Esophagus muscularis mucosa (tissue), 4 donors: ENCODE measurements around the gene CYP1A2. TPM values are rescaled to one million over a fixed set of nuclear protein-coding genes. Genes with fewer than 3 reads are reported as not detected.

Source experiments
- DNase-seq: peaks from one replicate; pipeline ENCODE4 v3.0.0-alpha.2; 2017; ENCODE audit errors: extremely low spot score
- H3K27ac ChIP-seq, 4 donors: fragments of 200-600 bp; sonication (generic); replicated peaks in 1 of 4; 1 replicate in 3 of 4; 2 replicates in 1 of 4; pipeline ENCODE4 v1.5.1; 2016 to 2019; ENCODE audit warnings: mild to moderate bottlenecking in 1 of 4
- H3K27me3 ChIP-seq, 4 donors: fragments of 200-600 bp; sonication (generic); one replicate each; pipeline versions ENCODE4 v1.5.1 to v1.6.0; 2016 to 2019
- H3K36me3 ChIP-seq, 4 donors: fragments of 200-600 bp; sonication (generic); one replicate each; pipeline ENCODE4 v1.5.1; 2016 to 2019
- H3K4me1 ChIP-seq, 4 donors: fragments of 200-600 bp; sonication (generic); one replicate each; pipeline ENCODE4 v1.5.1; 2016 to 2019
- H3K4me3 ChIP-seq, 4 donors: fragments of 200-600 bp; sonication (generic); 1 replicate in 2 of 4; 2 replicates in 2 of 4; pipeline ENCODE4 v1.5.1; 2016 to 2019; ENCODE audit warnings: mild to moderate bottlenecking in 4 of 4, moderate library complexity in 1 of 4
- H3K9me3 ChIP-seq, 4 donors: fragments of 200-600 bp; sonication (generic); 1 replicate in 3 of 4; 2 replicates in 1 of 4; pipeline ENCODE4 v1.5.1; 2016 to 2019
- CTCF ChIP-seq, 3 experiments: fragments of 200-600 bp in 2 of 3; fragments of 450-650 bp in 1 of 3; sonication (generic) in 2 of 3; IDR thresholded peaks; one replicate each; pipeline ENCODE4 v1.5.1; 2017 to 2019; ENCODE audit warnings: antibody characterized with exemption in 3 of 3, mild to moderate bottlenecking in 2 of 3, moderate library complexity in 1 of 3
- EP300 ChIP-seq: sonication (generic); formaldehyde crosslinking; IDR thresholded peaks from one replicate; pipeline ENCODE4 v1.6.1; 2017; ENCODE audit warnings: antibody characterized with exemption
- POLR2A ChIP-seq: fragments of 450-650 bp; IDR thresholded peaks from one replicate; pipeline ENCODE4 v1.6.1; 2017; ENCODE audit warnings: antibody characterized with exemption, moderate library complexity, mild to moderate bottlenecking, low read depth
- POLR2AphosphoS5 ChIP-seq, 2 donors: sonication (generic); formaldehyde crosslinking; IDR thresholded peaks; one replicate each; pipeline ENCODE4 v1.6.1; 2017; ENCODE audit warnings: antibody characterized with exemption in 2 of 2
- WGBS: methylation state at CpG from one replicate; pipeline ENCODE4 v1.1.5; 2018; 5-methylcytosine and 5-hydroxymethylcytosine counted together
- intact Hi-C: fragments of 100-400 bp; cut with DNase I; formaldehyde crosslinking; loops from one replicate; pipeline ENCODE4 v1.15.1; 2023
- total RNA-seq, 4 donors: library from RNA; depleted of rRNA; stranded (reverse); fragments of >200 nt; gene quantifications; one replicate each; pipeline versions ENCODE4 v1.1.0 to v1.2.1, GENCODE V29; 2016

CYP1A2 gene
- total RNA-seq, 4 donors from 2014 or later: not detected

- Histone ChIP-seq H3K36me3 (no peaks in the 10 kb centered on the region), H3K27me3 (no peaks in the 10 kb centered on the region), H3K27ac (peak overlapping the region; percentile 80 to 94 (median 84)), H3K4me3 (peak overlapping the region; percentile 73 to 95 (median 86)), H3K9me3 (no peaks in the 10 kb centered on the region), H3K4me1 (peaks cover 56 to 74% (median 72%) of the 10 kb centered on the region in 4 donors)
- intact Hi-C loops: loop anchor here (5.0 kb wide), 1 partner anchor 155 kb away; the partner anchor contains the start of gene COX5A
- TF ChIP-seq POLR2A (no peak), CTCF (IDR thresholded peaks at IDR 0.05) (no peak), EP300 (no peak), POLR2AphosphoS5 (IDR thresholded peaks at IDR 0.05) (no peak)
- 0% methylated on average over 38 of the region's 72 CpGs for WGBS
- no peak for DNase-seq
These were observed 33.8 kb downstream of the CYP1A2 start for GRCh38 chr15:74782259-74783071.

- Histone ChIP-seq H3K9me3 (no peaks in the 10 kb centered on the region), H3K36me3 (no peaks in the 10 kb centered on the region), H3K4me1 (peaks cover 61 to 79% (median 73%) of the 10 kb centered on the region in 4 donors), H3K27ac (peak overlapping the region; percentile 80 to 94 (median 84)), H3K4me3 (peak overlapping the region; percentile 73 to 95 (median 86)), H3K27me3 (no peaks in the 10 kb centered on the region)
- DNase-seq: no peak
- TF ChIP-seq CTCF (IDR thresholded peaks at IDR 0.05) (no peak), POLR2AphosphoS5 (IDR thresholded peaks at IDR 0.05) (no peak), POLR2A (no peak), EP300 (no peak)
- WGBS: 8% methylated on average over 10 of the region's 13 CpGs
- intact Hi-C loops: loop anchor here (5.0 kb wide), 1 partner anchor 154 kb away; the partner anchor contains the start of gene COX5A
These were observed 34.6 kb downstream of the CYP1A2 start for GRCh38 chr15:74783072-74783807.

- Histone ChIP-seq H3K4me1 (peaks cover 67 to 84% (median 77%) of the 10 kb centered on the region in 4 donors), H3K27ac (peak overlapping the region; percentile 80 to 94 (median 84)), H3K36me3 (no peaks in the 10 kb centered on the region), H3K4me3 (peak overlapping the region; percentile 73 to 95 (median 86)), H3K9me3 (no peaks in the 10 kb centered on the region), H3K27me3 (no peaks in the 10 kb centered on the region)
- 48% methylated on average over 3 of the region's 3 CpGs for WGBS
- intact Hi-C loops: loop anchor here (5.0 kb wide), 1 partner anchor 154 kb away; the partner anchor contains the start of gene COX5A
- TF ChIP-seq POLR2AphosphoS5 (IDR thresholded peaks at IDR 0.05) (no peak), CTCF (IDR thresholded peaks at IDR 0.05) (no peak), EP300 (no peak), POLR2A (no peak)
- DNase-seq: no peak
These were observed 35.1 kb downstream of the CYP1A2 start for GRCh38 chr15:74783808-74784175.

- Histone ChIP-seq H3K27me3 (no peaks in the 10 kb centered on the region), H3K9me3 (no peaks in the 10 kb centered on the region), H3K4me3 (peak overlapping the region in 3 of 4 donors; percentile 15 to 90 (median 73)), H3K27ac (peak overlapping the region; percentile 4 to 94 (median 63)), H3K36me3 (no peaks in the 10 kb centered on the region), H3K4me1 (peaks cover 75 to 93% (median 85%) of the 10 kb centered on the region in 4 donors)
- no peak for DNase-seq
- TF ChIP-seq CTCF (IDR thresholded peaks at IDR 0.05): no peak
- no peak for TF ChIP-seq POLR2A
- no peak for TF ChIP-seq POLR2AphosphoS5 (IDR thresholded peaks at IDR 0.05)
- TF ChIP-seq EP300: no peak
- intact Hi-C loops: loop anchor here (5.0 kb wide), 1 partner anchor 153 kb away; the partner anchor contains the start of gene COX5A
- WGBS: 55% methylated on average over 8 of the region's 8 CpGs
These were observed 36.0 kb downstream of the CYP1A2 start for GRCh38 chr15:74784426-74785193.
